ENCODE measurements around the gene WDR88.

Gene WDR88

DNA sequence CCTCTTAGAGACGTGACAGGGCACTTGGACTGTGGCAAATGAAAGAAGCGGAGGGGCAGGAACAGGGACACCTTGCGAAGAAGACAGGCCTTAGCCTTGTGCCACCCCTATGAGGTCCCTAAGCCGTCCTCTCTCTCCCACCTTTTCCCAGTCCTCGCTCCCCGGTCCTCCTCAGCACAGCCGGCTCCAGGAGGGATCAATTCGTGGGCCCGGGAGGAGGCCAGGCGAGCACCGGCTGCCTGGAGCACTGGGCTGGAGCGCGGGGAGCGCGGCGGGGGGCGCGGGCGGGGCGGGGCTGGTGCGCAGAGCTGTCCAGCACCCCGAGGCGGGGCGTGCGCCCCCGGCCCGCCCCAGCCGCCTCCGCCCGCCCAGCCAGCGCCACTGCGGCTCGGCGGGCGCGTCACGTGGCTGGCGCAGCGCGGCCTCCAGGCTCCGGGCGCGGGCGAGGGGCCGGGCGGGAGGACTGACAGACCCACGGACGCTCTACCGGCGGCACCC, 62.0 kb downstream of the WDR88 start, which contains the start of gene LRP3:
Gene LRP3 (plus strand): TSS at position 466 of the 498 bp plus-strand sequence. CDS start 456 bp downstream, outside the sequence.
- Histone ChIP-seq H3K27ac (ENCODE audit: low read depth, low read length) (no peak within 1 kb of the TSS), H3K9ac (ENCODE audit: low read depth in 1 of 2, low read length in 2 of 2) (peak within 1 kb of the TSS; percentile 18 to 32), H3K4me3 (ENCODE audit: low read depth in 1 of 2, low read length in 2 of 2) (peak within 1 kb of the TSS; percentile 40 to 50), H3K9me3 (ENCODE audit: control insufficient read depth in 1 of 2, low read length in 2 of 2) (no peaks in the 10 kb centered on the region), H3K27me3 (ENCODE audit: control insufficient read depth in 1 of 2, insufficient read depth in 2 of 2, low read length in 2 of 2) (peaks cover 2 to 6% of the 10 kb centered on the region in 2 donors), H3K4me1 (ENCODE audit: control insufficient read depth in 1 of 2, insufficient read depth in 2 of 2, low read length in 2 of 2) (peaks cover 0 to 11% of the 10 kb centered on the region in 2 donors), H3K36me3 (ENCODE audit: control insufficient read depth in 1 of 2, insufficient read depth in 2 of 2, low read length in 2 of 2) (no peaks in the 10 kb centered on the region)

DNA sequence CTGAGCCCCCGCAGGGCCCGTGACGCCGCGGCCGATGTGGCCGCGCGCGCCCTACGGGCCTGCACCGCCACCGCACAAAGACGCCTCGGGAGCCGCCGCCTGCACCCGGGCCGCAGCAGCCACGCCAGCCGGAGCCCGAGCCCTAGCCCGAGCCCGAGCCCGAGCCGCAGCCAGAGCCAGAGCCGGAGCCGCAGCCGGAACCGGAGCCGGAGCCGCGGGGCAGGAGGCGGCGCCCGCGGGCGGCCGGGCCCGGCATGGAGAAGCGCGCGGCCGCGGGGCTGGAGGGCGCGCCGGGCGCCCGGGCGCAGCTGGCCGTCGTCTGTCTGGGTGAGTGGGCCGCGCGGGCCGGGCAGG, 62.6 kb downstream of the WDR88 start:
- H3K27me3 ChIP-seq (ENCODE audit: control insufficient read depth in 1 of 2, insufficient read depth in 2 of 2, low read length in 2 of 2), result peaks cover 2 to 6% of the 10 kb centered on the region in 2 donors
- H3K4me1 ChIP-seq (ENCODE audit: control insufficient read depth in 1 of 2, insufficient read depth in 2 of 2, low read length in 2 of 2), result peaks cover 0 to 11% of the 10 kb centered on the region in 2 donors
- no peak overlapping the region for H3K27ac ChIP-seq (ENCODE audit: low read depth, low read length)
- H3K4me3 ChIP-seq (ENCODE audit: low read depth in 1 of 2, low read length in 2 of 2), result no peak overlapping the region
- H3K9me3 ChIP-seq (ENCODE audit: control insufficient read depth in 1 of 2, low read length in 2 of 2), result no peaks in the 10 kb centered on the region
- H3K36me3 ChIP-seq (ENCODE audit: control insufficient read depth in 1 of 2, insufficient read depth in 2 of 2, low read length in 2 of 2), result no peaks in the 10 kb centered on the region
- no peak overlapping the region for H3K9ac ChIP-seq (ENCODE audit: low read depth in 1 of 2, low read length in 2 of 2)

DNA sequence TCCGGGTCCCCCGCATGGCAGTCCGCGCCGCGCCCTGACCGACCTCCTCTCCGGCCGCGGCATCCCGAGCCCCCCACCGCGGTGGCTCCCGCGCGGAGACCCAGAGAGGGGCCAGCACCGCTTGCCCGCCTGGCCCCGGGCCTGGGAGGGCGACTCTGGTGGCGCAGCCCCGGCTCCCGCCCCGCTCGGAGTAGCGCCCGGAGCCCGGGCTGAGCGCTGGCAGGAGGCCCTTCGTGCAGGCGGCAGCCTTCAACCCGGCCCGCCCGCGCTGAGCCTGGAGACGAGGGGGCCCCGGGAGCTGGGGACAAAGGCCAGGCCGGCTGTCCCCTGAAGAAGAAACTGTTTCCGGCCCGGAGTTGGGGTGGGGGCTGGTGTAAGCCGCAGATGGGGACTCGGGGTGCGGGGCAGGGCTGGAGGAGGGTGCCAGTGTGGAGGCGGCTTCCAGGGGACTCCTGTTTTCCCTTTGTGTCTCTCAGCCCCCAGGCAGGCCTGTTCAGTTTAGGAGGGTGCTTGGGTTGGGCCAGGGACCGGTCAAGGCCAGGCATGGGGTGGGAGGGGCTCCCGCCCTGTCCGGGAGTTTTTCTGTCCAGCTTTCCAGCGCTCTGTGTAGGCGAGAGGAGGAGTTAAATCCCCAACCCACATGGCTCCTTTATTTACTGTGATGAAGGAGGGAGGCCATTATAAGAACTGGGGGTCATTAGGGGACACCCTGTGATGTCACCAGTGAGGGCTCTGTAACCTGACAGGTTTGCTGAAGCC, 63.2 kb downstream of the WDR88 start:
- peak overlapping the region; percentile 40 to 50 for H3K4me3 ChIP-seq (ENCODE audit: low read depth in 1 of 2, low read length in 2 of 2)
- H3K27me3 ChIP-seq (ENCODE audit: control insufficient read depth in 1 of 2, insufficient read depth in 2 of 2, low read length in 2 of 2), result peaks cover 2 to 6% of the 10 kb centered on the region in 2 donors
- peaks cover 0 to 11% of the 10 kb centered on the region in 2 donors for H3K4me1 ChIP-seq (ENCODE audit: control insufficient read depth in 1 of 2, insufficient read depth in 2 of 2, low read length in 2 of 2)
- H3K36me3 ChIP-seq (ENCODE audit: control insufficient read depth in 1 of 2, insufficient read depth in 2 of 2, low read length in 2 of 2), result no peaks in the 10 kb centered on the region
- no peak overlapping the region for H3K27ac ChIP-seq (ENCODE audit: low read depth, low read length)
- no peaks in the 10 kb centered on the region for H3K9me3 ChIP-seq (ENCODE audit: control insufficient read depth in 1 of 2, low read length in 2 of 2)
- H3K9ac ChIP-seq (ENCODE audit: low read depth in 1 of 2, low read length in 2 of 2), result peak overlapping the region; percentile 18 to 32

DNA sequence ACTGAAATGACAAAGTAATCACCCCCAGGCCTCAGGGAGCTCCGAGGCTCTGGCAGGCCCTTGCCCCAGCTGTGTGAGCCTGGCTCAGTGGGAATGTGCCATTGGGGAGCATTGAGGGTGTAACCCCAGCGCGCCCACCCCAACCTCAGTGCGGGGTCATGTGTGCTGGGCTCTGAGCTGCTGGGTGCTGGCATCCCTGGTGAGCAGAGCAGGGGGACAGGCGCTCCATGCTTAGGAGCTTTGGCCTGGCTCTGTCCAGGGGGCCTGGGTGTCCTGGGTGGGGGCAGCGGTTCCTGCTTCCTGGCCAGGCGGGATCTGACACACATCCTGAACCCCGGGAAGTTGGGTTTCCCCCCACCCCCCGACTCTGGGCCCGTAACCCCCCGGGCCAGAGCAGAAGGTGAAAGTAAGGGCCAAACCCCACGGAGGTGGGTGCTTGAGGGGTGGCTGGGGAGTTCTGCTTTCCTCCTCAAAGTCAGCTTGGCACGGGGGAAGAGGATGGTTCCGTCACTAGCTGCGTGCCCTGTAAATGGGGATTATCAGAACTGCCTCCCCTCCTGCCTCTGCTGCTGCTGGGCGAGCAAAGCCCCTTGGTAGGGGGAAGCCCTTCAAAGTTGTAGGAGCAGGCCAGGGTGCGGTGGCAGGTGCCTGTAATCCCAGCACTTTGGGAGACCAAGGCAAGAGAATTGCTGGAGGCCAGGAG, 63.9 kb downstream of the WDR88 start:
- peak overlapping the region; percentile 40 to 50 for H3K4me3 ChIP-seq (ENCODE audit: low read depth in 1 of 2, low read length in 2 of 2)
- peaks cover 0 to 11% of the 10 kb centered on the region in 2 donors for H3K4me1 ChIP-seq (ENCODE audit: control insufficient read depth in 1 of 2, insufficient read depth in 2 of 2, low read length in 2 of 2)
- H3K9ac ChIP-seq (ENCODE audit: low read depth in 1 of 2, low read length in 2 of 2), result peak overlapping the region in 1 of 2 donors; percentile 32
- H3K9me3 ChIP-seq (ENCODE audit: control insufficient read depth in 1 of 2, low read length in 2 of 2), result no peaks in the 10 kb centered on the region
- no peak overlapping the region for H3K27ac ChIP-seq (ENCODE audit: low read depth, low read length)
- H3K27me3 ChIP-seq (ENCODE audit: control insufficient read depth in 1 of 2, insufficient read depth in 2 of 2, low read length in 2 of 2), result peaks cover 2 to 6% of the 10 kb centered on the region in 2 donors
- no peaks in the 10 kb centered on the region for H3K36me3 ChIP-seq (ENCODE audit: control insufficient read depth in 1 of 2, insufficient read depth in 2 of 2, low read length in 2 of 2)

DNA sequence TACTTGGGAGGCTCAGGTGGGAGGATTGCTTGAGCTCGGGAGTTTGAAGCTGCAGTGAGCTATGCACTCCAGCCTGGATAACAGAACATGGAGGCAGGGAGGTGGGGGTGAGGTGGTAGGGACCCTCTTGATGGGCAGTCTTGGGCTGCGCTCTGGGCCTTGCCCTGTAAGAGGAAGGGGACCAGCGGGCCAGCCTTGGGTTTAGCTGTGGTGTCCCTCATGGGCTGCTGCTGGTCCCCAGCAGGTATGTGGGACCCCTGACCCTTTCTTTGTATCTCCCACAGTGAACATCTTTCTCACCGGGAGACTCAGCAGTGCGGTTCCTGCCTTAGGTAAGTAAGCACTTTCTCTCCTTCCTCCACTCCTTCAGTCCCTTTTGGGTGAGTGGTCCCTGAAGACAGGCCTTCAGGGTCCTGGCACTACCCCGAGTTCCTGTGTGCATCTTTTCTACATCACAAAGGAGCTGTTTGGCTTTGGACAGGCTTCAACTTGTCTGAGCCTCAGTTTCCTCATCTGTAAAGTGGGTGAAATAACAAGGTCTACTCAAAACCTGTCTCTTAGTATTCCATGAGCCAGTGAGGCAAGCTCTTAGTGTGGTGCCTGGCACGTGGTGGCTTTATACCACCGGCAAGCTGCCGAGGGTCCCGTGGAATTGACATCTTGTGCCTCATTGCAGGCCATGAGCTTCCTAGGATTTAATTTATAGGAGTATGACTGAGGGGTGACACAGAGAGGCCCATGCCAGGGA, 64.7 kb downstream of the WDR88 start:
- Histone ChIP-seq H3K27ac (ENCODE audit: low read depth, low read length) (no peak overlapping the region), H3K4me3 (ENCODE audit: low read depth in 1 of 2, low read length in 2 of 2) (no peak overlapping the region)

DNA sequence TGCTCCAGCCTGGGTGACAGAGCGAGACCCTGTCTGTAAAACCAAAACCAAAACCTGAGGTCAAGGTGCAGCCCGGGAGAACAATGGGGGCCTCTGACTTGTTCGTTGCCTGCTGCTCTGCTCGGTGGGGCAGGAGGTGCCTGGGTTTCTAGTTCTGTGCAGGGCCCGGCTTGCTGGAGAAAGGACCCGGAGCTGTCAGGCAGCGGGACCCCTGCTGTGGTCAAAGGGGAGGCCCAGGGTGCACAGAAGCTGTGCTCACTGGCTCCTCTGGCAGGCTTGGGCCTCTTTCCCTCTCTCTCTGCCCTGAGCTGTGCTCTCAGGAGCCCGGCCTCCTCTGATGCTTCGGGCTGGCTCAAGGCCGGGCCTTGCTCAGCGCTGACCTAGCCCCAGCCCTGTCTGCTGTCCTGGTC, 65.7 kb downstream of the WDR88 start:
- Histone ChIP-seq H3K36me3 (ENCODE audit: control insufficient read depth in 1 of 2, insufficient read depth in 2 of 2, low read length in 2 of 2) (peaks cover 0 to under 1% of the 10 kb centered on the region in 2 donors), H3K9me3 (ENCODE audit: control insufficient read depth in 1 of 2, low read length in 2 of 2) (no peaks in the 10 kb centered on the region)

More for the DNA sequence above, 64.7 kb downstream of the WDR88 start:
- Histone ChIP-seq H3K36me3 (ENCODE audit: control insufficient read depth in 1 of 2, insufficient read depth in 2 of 2, low read length in 2 of 2) (no peaks in the 10 kb centered on the region), H3K4me1 (ENCODE audit: control insufficient read depth in 1 of 2, insufficient read depth in 2 of 2, low read length in 2 of 2) (peaks cover 0 to 11% of the 10 kb centered on the region in 2 donors), H3K27me3 (ENCODE audit: control insufficient read depth in 1 of 2, insufficient read depth in 2 of 2, low read length in 2 of 2) (peaks cover 2 to 6% of the 10 kb centered on the region in 2 donors), H3K9me3 (ENCODE audit: control insufficient read depth in 1 of 2, low read length in 2 of 2) (no peaks in the 10 kb centered on the region), H3K9ac (ENCODE audit: low read depth in 1 of 2, low read length in 2 of 2) (no peak overlapping the region)

DNA sequence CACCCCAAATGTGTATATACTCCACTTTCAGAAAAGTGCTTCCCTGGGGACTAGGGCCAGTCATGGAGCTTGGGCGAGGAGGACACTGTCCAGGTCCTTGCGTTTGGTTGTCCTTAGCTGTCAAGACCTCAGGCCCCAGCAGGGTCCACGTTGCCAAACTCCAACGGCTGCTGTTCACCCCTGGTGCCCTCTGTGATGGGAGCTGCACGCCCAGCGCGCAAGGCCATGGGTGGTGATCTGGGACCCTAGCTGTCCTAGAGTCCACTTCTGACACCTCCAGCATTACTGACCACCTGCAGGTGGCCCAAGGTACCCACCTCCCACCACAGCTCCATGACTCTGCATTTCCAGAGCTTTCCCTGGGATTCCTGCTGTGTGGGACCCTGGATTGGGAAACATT, 66.3 kb downstream of the WDR88 start:
- peaks cover 0 to 6% of the 10 kb centered on the region in 2 donors for H3K27me3 ChIP-seq (ENCODE audit: control insufficient read depth in 1 of 2, insufficient read depth in 2 of 2, low read length in 2 of 2)
- no peak overlapping the region for H3K4me3 ChIP-seq (ENCODE audit: low read depth in 1 of 2, low read length in 2 of 2)
- no peaks in the 10 kb centered on the region for H3K9me3 ChIP-seq (ENCODE audit: control insufficient read depth in 1 of 2, low read length in 2 of 2)
- peaks cover 0 to 11% of the 10 kb centered on the region in 2 donors for H3K4me1 ChIP-seq (ENCODE audit: control insufficient read depth in 1 of 2, insufficient read depth in 2 of 2, low read length in 2 of 2)
- peaks cover 0 to 6% of the 10 kb centered on the region in 2 donors for H3K36me3 ChIP-seq (ENCODE audit: control insufficient read depth in 1 of 2, insufficient read depth in 2 of 2, low read length in 2 of 2)
- no peak overlapping the region for H3K9ac ChIP-seq (ENCODE audit: low read depth in 1 of 2, low read length in 2 of 2)
- no peak overlapping the region for H3K27ac ChIP-seq (ENCODE audit: low read depth, low read length)

More for the DNA sequence above, 65.7 kb downstream of the WDR88 start:
- Histone ChIP-seq H3K27ac (ENCODE audit: low read depth, low read length) (no peak overlapping the region), H3K9ac (ENCODE audit: low read depth in 1 of 2, low read length in 2 of 2) (no peak overlapping the region), H3K27me3 (ENCODE audit: control insufficient read depth in 1 of 2, insufficient read depth in 2 of 2, low read length in 2 of 2) (peaks cover 0 to 6% of the 10 kb centered on the region in 2 donors), H3K4me3 (ENCODE audit: low read depth in 1 of 2, low read length in 2 of 2) (no peak overlapping the region), H3K4me1 (ENCODE audit: control insufficient read depth in 1 of 2, insufficient read depth in 2 of 2, low read length in 2 of 2) (peaks cover 0 to 11% of the 10 kb centered on the region in 2 donors)

DNA sequence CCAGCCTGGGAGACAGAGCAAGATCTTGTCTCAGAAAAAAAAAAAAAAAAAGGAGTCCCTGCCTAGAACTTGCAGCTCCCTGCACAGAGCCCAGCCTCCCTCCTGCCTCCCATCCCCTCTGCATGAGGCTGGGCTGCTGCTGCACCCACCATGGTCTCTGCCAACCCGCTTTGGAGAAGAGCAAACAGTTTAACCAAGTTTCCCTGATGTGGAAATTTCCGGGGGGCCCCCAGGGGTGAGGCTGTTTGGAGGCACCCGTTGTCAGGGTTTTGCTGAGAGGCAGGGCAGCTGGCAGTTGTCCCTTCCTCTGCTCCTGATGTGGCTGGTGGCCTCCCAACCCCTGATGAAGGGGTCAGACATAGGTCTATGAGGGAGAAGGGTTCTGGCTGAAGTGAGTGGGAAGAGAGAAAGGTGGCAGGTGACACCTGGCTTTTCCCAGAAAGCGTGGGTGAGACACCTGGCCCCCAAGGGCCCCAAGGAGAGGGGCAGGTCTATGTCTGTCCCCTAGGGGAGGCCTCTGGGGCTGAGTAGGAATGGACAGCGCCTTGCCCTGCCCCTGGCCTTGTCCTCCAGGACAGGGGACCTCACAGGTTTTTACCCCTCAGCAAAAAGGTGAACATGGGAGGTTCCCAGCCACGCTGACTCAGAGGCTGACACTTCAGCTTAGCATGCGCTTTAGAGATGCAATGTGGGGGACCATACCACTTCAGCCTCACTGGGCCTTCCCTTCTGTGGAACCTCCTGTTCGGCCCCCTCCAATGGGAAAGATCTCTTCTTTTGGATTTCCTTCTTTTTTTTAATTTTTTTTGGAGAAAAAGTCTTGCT, 67.7 kb downstream of the WDR88 start:
- Histone ChIP-seq H3K4me3 (ENCODE audit: low read depth in 1 of 2, low read length in 2 of 2) (no peak overlapping the region), H3K36me3 (ENCODE audit: control insufficient read depth in 1 of 2, insufficient read depth in 2 of 2, low read length in 2 of 2) (peaks cover 0 to 9% of the 10 kb centered on the region in 2 donors), H3K9me3 (ENCODE audit: control insufficient read depth in 1 of 2, low read length in 2 of 2) (no peaks in the 10 kb centered on the region), H3K4me1 (ENCODE audit: control insufficient read depth in 1 of 2, insufficient read depth in 2 of 2, low read length in 2 of 2) (peaks cover 0 to 11% of the 10 kb centered on the region in 2 donors), H3K27ac (ENCODE audit: low read depth, low read length) (no peak overlapping the region), H3K27me3 (ENCODE audit: control insufficient read depth in 1 of 2, insufficient read depth in 2 of 2, low read length in 2 of 2) (no peaks in the 10 kb centered on the region), H3K9ac (ENCODE audit: low read depth in 1 of 2, low read length in 2 of 2) (no peak overlapping the region)

DNA sequence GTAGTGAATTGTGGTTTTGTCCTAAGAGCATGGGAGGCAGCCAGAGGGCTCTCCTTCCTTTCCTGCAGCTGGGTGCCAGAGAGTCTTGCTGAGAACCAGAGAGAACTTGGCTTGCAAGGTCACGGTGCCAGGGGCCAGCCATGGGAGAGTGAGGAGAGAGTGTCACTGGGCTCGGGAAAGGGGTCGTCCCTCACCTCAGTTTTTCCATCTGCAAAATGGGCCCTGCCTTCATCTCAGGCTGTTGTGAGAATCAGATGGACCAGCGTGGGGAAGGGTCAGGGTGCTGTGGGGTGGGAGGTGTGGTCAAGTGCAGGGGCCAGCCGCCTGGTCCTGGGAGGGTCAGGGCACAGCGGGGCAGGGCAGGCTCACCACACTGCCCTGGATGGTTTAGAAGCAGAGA, 69.6 kb downstream of the WDR88 start:
- no peak overlapping the region for H3K4me3 ChIP-seq (ENCODE audit: low read depth in 1 of 2, low read length in 2 of 2)
- peaks cover 0 to 12% of the 10 kb centered on the region in 2 donors for H3K36me3 ChIP-seq (ENCODE audit: control insufficient read depth in 1 of 2, insufficient read depth in 2 of 2, low read length in 2 of 2)
- peaks cover 0 to 7% of the 10 kb centered on the region in 2 donors for H3K4me1 ChIP-seq (ENCODE audit: control insufficient read depth in 1 of 2, insufficient read depth in 2 of 2, low read length in 2 of 2)
- H3K27me3 ChIP-seq (ENCODE audit: control insufficient read depth in 1 of 2, insufficient read depth in 2 of 2, low read length in 2 of 2), result no peaks in the 10 kb centered on the region
- H3K9ac ChIP-seq (ENCODE audit: low read depth in 1 of 2, low read length in 2 of 2), result no peak overlapping the region
- H3K27ac ChIP-seq (ENCODE audit: low read depth, low read length), result no peak overlapping the region
- H3K9me3 ChIP-seq (ENCODE audit: control insufficient read depth in 1 of 2, low read length in 2 of 2), result no peaks in the 10 kb centered on the region
